ENCODE results near the gene SMIM29.
"Not testable (repeated sequence)": the region's sequence is repeated elsewhere in the genome, so short reads cannot be mapped to it uniquely, and the experiment has no call there.

The SMIM29 gene

DNA sequence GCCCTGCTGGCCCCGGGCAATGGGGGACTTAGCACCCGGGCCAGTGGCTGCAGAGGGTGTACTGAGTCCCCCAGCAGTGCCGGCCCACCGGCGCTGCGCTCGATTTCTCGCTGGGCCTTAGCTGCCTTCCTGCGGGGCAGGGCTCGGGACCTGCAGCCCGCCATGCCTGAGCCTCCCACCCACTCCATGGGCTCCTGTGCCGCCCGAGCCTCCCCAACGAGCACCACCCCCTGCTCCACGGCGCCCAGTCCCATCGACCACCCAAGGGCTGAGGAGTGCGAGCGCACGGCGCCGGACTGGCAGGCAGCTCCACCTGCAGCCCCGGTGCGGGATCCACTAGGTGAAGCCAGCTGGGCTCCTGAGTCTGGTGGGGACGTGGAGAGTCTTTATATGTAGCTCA is 20.3 kb upstream of the SMIM29 start:
- DNase-seq (ENCODE audit: low read depth in 1 of 2, low spot score in 1 of 2), result not testable (repeated sequence)

DNA sequence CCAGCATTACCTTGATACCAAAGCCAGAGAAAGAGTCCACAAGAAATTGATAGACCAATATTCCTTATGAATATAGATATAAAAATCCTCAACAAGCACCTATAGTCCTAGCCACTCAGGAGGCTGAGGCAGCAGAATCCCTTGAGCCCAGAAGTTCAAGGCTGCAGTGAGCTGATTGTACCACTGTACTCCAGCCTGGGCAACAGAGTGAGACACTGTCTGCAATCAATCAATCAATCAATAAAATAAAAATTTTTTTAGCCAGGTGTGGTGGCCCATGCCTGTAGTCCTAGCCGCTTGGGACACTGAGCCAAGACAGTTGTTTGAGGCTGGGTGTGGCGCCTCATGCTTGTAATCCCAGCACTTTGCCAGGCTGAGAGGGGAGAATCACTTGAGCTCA is 18.9 kb upstream of the SMIM29 start:
- no peak for DNase-seq (ENCODE audit: low read depth in 1 of 2, low spot score in 1 of 2)

DNA sequence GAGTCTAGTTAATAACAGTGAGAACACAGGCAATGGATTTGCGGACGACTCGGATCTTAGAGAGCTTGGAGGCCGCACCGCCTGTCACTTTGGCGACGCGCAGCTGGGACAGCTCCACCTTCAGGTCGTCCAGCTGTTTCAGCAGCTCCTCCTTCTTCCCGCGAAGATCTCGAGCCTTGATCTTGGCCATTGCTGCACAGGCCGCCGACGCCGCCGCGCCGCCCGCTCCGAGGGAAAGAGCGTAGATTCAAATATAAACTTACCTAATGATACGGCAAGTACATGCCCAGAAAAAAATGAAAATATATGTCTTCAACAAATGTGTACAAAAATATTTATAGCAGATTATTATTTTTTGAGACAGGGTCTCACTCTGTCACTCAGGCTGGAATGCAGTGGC is 14.7 kb upstream of the SMIM29 start:
- DNase-seq (ENCODE audit: low read depth in 1 of 2, low spot score in 1 of 2), result not testable (repeated sequence)

- no peak for DNase-seq (ENCODE audit: low read depth in 1 of 2, low spot score in 1 of 2)
These were observed 11.9 kb upstream of the SMIM29 start for GRCh38 chr6:34260576-34261267.

GRCh38 chr6:34259529-34260069 is 10.8 kb upstream of the SMIM29 start:
- DNase-seq (ENCODE audit: low read depth in 1 of 2, low spot score in 1 of 2), result no peak

- not testable (repeated sequence) for DNase-seq (ENCODE audit: low read depth in 1 of 2, low spot score in 1 of 2)
These were observed 3.6 kb upstream of the SMIM29 start for GRCh38 chr6:34252395-34252794.

DNA sequence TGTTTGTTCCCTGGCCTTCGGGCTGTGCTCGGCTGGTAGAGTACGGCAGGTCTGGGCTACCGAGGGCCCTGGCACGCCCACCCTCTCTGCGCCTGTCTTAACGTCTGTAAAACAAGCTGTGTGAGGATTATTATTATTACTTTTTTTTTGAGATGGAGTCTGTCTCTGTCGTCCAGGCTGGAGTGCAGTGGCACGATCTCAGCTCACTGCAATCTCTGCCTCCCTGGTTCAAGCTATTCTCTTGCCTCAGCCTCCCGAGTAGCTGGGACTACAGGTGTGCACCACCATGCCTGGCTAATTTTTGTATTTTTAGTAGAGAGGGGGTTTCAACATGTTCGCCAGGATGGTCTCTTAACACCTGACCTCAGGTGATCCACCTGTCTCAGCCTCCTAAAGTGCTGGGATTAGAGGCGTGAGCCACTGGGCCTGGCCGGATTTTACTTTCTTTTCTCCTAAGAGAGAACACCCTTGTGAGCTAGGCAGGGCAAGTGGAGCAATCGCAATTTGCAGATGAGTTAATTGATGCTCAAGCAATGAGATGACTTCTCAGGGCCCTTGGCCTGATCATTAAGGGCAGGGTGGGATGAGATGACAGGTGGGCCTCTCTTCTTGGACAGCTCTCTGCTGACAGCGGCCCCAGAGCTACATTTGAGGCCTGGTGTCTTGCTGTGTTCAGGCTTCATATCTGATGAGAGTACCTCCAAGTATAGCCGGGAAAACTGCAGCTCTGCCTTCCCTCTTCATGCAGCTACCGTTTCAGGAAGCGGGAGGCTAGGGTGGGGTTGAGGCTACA is 859 bp upstream of the SMIM29 start:
- no peak for DNase-seq (ENCODE audit: low read depth in 1 of 2, low spot score in 1 of 2)

GRCh38 chr6:34248198-34248726 is 544 bp downstream of the SMIM29 start:
- DNase-seq (ENCODE audit: low read depth in 1 of 2, low spot score in 1 of 2), result no peak

GRCh38 chr6:34247481-34248197 is 1.2 kb downstream of the SMIM29 start:
- no peak for DNase-seq (ENCODE audit: low read depth in 1 of 2, low spot score in 1 of 2)

DNA sequence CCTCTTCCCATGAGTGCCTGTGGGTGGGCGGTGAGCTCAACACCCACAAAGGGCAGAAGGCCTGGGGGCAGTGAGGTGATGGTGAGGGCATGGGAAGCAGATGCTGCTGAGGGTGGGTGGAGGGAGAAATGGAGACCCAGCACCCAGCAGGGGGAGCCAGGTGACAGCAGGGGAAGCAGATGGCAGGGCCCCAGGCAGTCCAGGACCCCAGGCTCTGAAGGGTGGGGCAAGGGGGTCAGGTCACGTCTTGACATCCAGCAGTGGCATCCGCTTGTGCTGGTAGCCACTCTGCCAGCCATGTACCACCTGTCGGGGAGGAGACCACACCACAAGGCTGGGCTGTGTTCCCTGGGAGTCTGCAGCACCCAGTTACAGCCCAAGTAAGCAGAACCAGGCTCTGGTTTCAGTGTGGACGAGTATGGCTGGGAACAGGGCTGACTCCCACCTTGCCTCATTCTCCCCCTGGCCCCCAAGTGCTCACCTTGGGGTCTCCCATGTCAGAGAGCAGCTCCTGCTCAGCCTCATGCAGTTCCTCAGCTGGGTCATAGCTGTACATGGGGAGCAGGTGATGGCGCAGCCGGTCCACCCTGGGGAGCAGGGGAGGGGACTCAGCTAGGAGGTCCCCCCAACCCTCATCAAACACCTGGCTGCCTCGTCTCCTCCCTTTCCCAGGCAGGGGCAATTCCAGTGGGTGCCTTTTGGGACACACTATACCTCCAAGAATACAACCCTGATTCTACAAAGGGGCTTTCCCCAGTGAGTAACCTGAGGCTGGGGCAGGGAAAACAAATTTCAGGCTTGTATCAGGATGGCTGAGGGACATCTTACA is 2.0 kb downstream of the SMIM29 start:
- DNase-seq (ENCODE audit: low read depth in 1 of 2, low spot score in 1 of 2), result no peak

DNA sequence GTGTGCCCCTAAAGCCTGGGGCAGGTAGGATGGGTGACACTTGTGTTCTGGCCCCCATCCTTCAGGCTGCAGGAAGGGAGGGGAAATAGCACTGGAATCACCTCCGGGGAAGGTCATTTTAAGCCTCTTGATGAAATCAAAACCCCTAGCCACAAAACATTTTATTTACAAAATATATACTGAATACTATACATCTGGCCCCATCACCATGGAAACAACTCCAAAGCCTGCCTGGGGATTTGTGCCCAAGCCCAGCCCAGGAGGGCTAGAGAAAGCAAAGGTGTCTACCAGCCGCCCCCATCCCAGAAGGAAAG is 2.6 kb downstream of the SMIM29 start:
- no peak for DNase-seq (ENCODE audit: low read depth in 1 of 2, low spot score in 1 of 2)

DNA sequence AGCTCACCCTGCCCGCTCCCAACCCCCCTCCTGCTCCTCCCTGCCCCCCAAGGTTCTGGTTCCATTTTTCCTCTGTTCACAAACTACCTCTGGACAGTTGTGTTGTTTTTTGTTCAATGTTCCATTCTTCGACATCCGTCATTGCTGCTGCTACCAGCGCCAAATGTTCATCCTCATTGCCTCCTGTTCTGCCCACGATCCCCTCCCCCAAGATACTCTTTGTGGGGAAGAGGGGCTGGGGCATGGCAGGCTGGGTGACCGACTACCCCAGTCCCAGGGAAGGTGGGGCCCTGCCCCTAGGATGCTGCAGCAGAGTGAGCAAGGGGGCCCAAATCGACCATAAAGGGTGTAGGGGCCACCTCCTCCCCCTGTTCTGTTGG is 3.1 kb downstream of the SMIM29 start:
- DNase-seq (ENCODE audit: low read depth in 1 of 2, low spot score in 1 of 2), result not testable (repeated sequence)

GRCh38 chr6:34245032-34245760 is 3.6 kb downstream of the SMIM29 start:
- not testable (repeated sequence) for DNase-seq (ENCODE audit: low read depth in 1 of 2, low spot score in 1 of 2)

DNA sequence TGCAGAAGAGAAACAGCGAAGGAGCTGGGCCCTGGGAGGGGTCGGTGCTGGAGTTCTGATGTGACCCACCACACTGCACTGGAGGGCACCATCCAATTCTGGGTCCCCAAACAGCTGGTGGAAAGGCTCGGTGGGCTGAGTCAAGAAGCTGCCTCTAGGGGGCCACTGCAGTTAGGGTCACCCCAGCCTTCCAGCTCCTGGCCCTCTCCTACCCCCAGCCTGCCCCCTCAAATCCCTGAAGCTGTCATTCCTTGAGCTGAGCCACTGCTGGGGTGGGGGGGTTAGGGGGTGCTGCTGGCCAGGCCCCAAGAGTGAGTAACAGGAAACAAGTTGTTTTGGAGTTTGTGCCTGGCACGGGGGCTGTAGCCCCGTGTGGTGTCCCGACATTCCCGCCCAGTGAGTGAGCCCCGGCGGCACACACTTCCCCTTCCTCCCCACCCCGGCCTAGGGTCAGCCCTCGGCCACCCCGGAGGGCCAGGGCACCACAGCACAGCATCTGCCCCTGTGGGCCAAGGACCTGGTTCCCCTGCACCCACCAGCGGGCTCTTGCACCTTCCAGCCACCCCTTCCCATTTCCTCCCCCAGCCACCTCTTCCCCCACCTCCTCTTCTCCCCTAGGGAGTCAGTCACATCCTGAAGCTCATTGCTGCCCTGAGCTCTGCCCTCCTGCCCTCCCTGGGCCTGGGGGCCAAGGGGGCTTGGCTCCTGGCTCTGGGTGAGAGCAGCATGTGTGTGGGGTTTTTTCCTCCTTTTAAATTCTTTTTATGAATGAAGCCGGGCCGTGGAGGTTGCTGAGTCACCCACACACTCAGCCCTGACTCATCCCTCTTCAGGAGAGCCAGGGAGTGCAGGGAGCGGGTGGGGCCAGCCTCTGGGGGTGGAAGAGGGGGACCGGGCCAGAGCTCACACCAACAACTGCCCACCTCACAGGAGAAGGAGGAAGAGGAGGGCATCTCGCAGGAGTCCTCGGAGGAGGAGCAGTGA is 4.6 kb downstream of the SMIM29 start:
- DNase-seq (ENCODE audit: low read depth in 1 of 2, low spot score in 1 of 2), result no peak

GRCh38 chr6:34243131-34243771 is 5.6 kb downstream of the SMIM29 start:
- no peak for DNase-seq (ENCODE audit: low read depth in 1 of 2, low spot score in 1 of 2)

GRCh38 chr6:34242252-34243130 is 6.3 kb downstream of the SMIM29 start:
- DNase-seq (ENCODE audit: low read depth in 1 of 2, low spot score in 1 of 2), result no peak
